Loucy (cell line): ENCODE data around the gene ANOS1.

Source experiments
- CTCF ChIP-seq: fragments of 200-600 bp; sonication (generic); conservative IDR thresholded peaks from 2 replicates; pipeline ENCODE4 v1.5.1; 2014; ENCODE audit warnings: mild to moderate bottlenecking, antibody characterized with exemption, low read length
- EZH2phosphoT487 ChIP-seq: fragments of 200-600 bp; IDR thresholded peaks from 2 replicates; pipeline ENCODE4 v1.6.1; 2018; ENCODE audit warnings: antibody characterized with exemption, mild to moderate bottlenecking, moderate library complexity, borderline replicate concordance

GRCh38 chrX:8663325-8663724, 68.6 kb downstream of the ANOS1 start:
- TF ChIP-seq CTCF (no peak), EZH2phosphoT487 (no peak)
